ENCODE results near the gene XYLT1.

XYLT1 gene

GRCh38 chr16:17199135-17199534, 271.6 kb downstream of the XYLT1 start:
- Histone ChIP-seq H2AFZ (ENCODE audit: low read depth) (no peak overlapping the region), H3K27ac (no peak overlapping the region), H3K4me1 (ENCODE audit: low read depth, poor library complexity, severe bottlenecking) (no peaks in the 10 kb centered on the region), H3K79me2 (ENCODE audit: insufficient read depth, low read depth) (no peaks in the 10 kb centered on the region), H4K20me1 (ENCODE audit: insufficient read depth) (no peaks in the 10 kb centered on the region), H3K9ac (no peak overlapping the region), H3K4me3 (IDR thresholded peaks at IDR 0.05; ENCODE audit: insufficient read depth, low read depth, low read length) (no peak overlapping the region), H3K36me3 (ENCODE audit: insufficient read depth) (no peaks in the 10 kb centered on the region), H3K4me2 (no peak overlapping the region), H3K27me3 (ENCODE audit: insufficient read depth, low read depth) (no peaks in the 10 kb centered on the region)
- TF ChIP-seq CTCF (conservative IDR thresholded peaks at IDR 0.05; ENCODE audit: low read depth, low read length): no peak

GRCh38 chr16:17196526-17196925, 274.2 kb downstream of the XYLT1 start:
- no peaks in the 10 kb centered on the region for H3K79me2 ChIP-seq (ENCODE audit: insufficient read depth, low read depth)
- H3K27ac ChIP-seq: no peak overlapping the region
- H3K4me2 ChIP-seq: no peak overlapping the region
- H4K20me1 ChIP-seq (ENCODE audit: insufficient read depth): no peaks in the 10 kb centered on the region
- no peak overlapping the region for H3K9ac ChIP-seq
- H2AFZ ChIP-seq (ENCODE audit: low read depth): no peak overlapping the region
- H3K4me1 ChIP-seq (ENCODE audit: low read depth, poor library complexity, severe bottlenecking): no peaks in the 10 kb centered on the region
- no peaks in the 10 kb centered on the region for H3K36me3 ChIP-seq (ENCODE audit: insufficient read depth)
- no peak for TF ChIP-seq CTCF (conservative IDR thresholded peaks at IDR 0.05; ENCODE audit: low read depth, low read length)
- H3K4me3 ChIP-seq (IDR thresholded peaks at IDR 0.05; ENCODE audit: insufficient read depth, low read depth, low read length): no peak overlapping the region
- H3K27me3 ChIP-seq (ENCODE audit: insufficient read depth, low read depth): no peaks in the 10 kb centered on the region

DNA sequence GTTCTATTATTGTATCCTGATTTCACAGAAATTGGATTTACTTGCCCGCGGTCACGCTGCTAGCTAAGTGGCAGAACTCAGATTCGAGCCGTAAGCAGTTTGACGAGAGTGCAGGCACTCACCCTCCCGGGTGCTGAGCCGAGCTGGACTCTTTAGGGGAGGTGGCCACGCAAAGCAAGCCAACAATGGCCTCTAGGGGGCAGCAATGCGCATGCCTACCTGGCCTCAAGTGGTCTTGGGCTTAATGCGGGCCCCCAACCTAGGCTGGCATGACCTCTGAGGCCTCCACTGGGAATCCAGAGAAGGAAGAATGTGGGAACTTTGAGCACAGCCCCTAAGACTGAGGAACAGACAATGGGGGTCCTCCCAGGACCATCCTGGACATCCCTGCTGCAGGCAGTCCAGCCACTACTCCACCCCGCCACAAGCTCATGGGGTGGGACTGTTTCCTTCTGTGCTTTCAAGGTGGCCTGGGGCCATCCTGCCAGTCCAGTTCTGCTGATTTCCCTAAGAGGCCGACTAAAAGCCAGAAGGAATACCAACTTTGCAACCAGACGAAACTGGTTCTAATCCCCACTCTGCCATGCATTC, 276.5 kb downstream of the XYLT1 start:
- Histone ChIP-seq H3K4me3 (IDR thresholded peaks at IDR 0.05; ENCODE audit: insufficient read depth, low read depth, low read length) (no peak overlapping the region), H4K20me1 (ENCODE audit: insufficient read depth) (no peaks in the 10 kb centered on the region), H3K79me2 (ENCODE audit: insufficient read depth, low read depth) (no peaks in the 10 kb centered on the region), H3K36me3 (ENCODE audit: insufficient read depth) (no peaks in the 10 kb centered on the region), H3K4me1 (ENCODE audit: low read depth, poor library complexity, severe bottlenecking) (no peaks in the 10 kb centered on the region), H3K27ac (no peak overlapping the region), H3K27me3 (ENCODE audit: insufficient read depth, low read depth) (no peaks in the 10 kb centered on the region), H2AFZ (ENCODE audit: low read depth) (no peak overlapping the region), H3K9ac (no peak overlapping the region), H3K4me2 (no peak overlapping the region)
- peak; percentile 85 for TF ChIP-seq CTCF (conservative IDR thresholded peaks at IDR 0.05; ENCODE audit: low read depth, low read length)

- H3K9ac ChIP-seq: no peak overlapping the region
- no peak overlapping the region for H3K4me3 ChIP-seq (IDR thresholded peaks at IDR 0.05; ENCODE audit: insufficient read depth, low read depth, low read length)
- H3K36me3 ChIP-seq (ENCODE audit: insufficient read depth): no peaks in the 10 kb centered on the region
- H4K20me1 ChIP-seq (ENCODE audit: insufficient read depth): no peaks in the 10 kb centered on the region
- H2AFZ ChIP-seq (ENCODE audit: low read depth): no peak overlapping the region
- no peaks in the 10 kb centered on the region for H3K79me2 ChIP-seq (ENCODE audit: insufficient read depth, low read depth)
- no peak overlapping the region for H3K27ac ChIP-seq
- no peak for TF ChIP-seq CTCF (conservative IDR thresholded peaks at IDR 0.05; ENCODE audit: low read depth, low read length)
- no peaks in the 10 kb centered on the region for H3K4me1 ChIP-seq (ENCODE audit: low read depth, poor library complexity, severe bottlenecking)
- H3K4me2 ChIP-seq: no peak overlapping the region
- no peaks in the 10 kb centered on the region for H3K27me3 ChIP-seq (ENCODE audit: insufficient read depth, low read depth)
Measured at GRCh38 chr16:17193566-17194100, 277.1 kb downstream of the XYLT1 start.
